SK-N-SH (cell line): ENCODE results near the gene TMEM62. TPM values are rescaled to one million over a fixed set of nuclear protein-coding genes. Genes with fewer than 3 reads are reported as not detected.
A peak's percentile ranks its signal among the peaks of the same experiment; 100 is the strongest.

ENCODE experiments used
- CTCF ChIA-PET: fragments of 300-600, 350-600 bp; formaldehyde crosslinking; extraction: SDS; loops from one replicate; lab custom pipeline; 2021; lab: Yijun Ruan, JAX
- POLR2A ChIA-PET: fragments of 350-600 bp; sonication (Branson Sonifier 250); formaldehyde crosslinking; extraction: SDS; loops from one replicate; lab custom pipeline; 2020; ENCODE audit warnings: antibody characterized with exemption, inconsistent platforms; lab: Yijun Ruan, JAX
- DNase-seq: peaks from one replicate; pipeline ENCODE4 v3.0.0; 2012
- H2AFZ ChIP-seq: fragments of 200-600 bp; sonication (generic); 2 replicates; pipeline ENCODE4 v1.8.1; 2016; ENCODE audit warnings: antibody characterized with exemption, mild to moderate bottlenecking, low read depth
- H3F3A ChIP-seq: fragments of 200-600 bp; sonication (generic); replicated peaks from 2 replicates; pipeline ENCODE3; 2016; ENCODE audit warnings: antibody characterized with exemption, mild to moderate bottlenecking; ENCODE audit not compliant: insufficient read depth
- H3K27ac ChIP-seq, 2 experiments: fragments of 200-500 bp in 1 of 2; fragments of 200-600 bp in 1 of 2; sonication (Bioruptor generic) in 1 of 2; sonication (generic), shearing (Covaris generic) in 1 of 2; 2 replicates each; pipeline versions ENCODE4 v1.5.1 to v1.6.1; 2014 to 2016; ENCODE audit warnings: low read depth in 2 of 2, inconsistent platforms in 1 of 2, low read length in 1 of 2, mild to moderate bottlenecking in 1 of 2, mixed read lengths in 1 of 2
- H3K27me3 ChIP-seq: fragments of 200-600 bp; sonication (generic), shearing (Covaris generic); 2 replicates; pipeline ENCODE4 v1.6.1; 2016; ENCODE audit warnings: mixed run types; ENCODE audit not compliant: insufficient read depth
- H3K36me3 ChIP-seq, 2 experiments: fragments of 200-500 bp in 1 of 2; fragments of 200-600 bp in 1 of 2; sonication (Bioruptor generic) in 1 of 2; sonication (generic) in 1 of 2; replicated peaks in 1 of 2; 2 replicates each; pipeline versions ENCODE3 to v1.5.1; 2014 to 2016; ENCODE audit warnings: low read length in 1 of 2, mild to moderate bottlenecking in 1 of 2; ENCODE audit not compliant: insufficient read depth in 2 of 2, control insufficient read depth in 1 of 2
- H3K4me1 ChIP-seq, 2 experiments: fragments of 200-500 bp in 1 of 2; fragments of 200-600 bp in 1 of 2; sonication (Bioruptor generic) in 1 of 2; sonication (generic), shearing (Covaris generic) in 1 of 2; 2 replicates each; pipeline versions ENCODE4 v1.5.1 to v1.6.1; 2014 to 2016; ENCODE audit warnings: low read depth in 1 of 2, low read length in 1 of 2, mixed run types in 1 of 2; ENCODE audit not compliant: insufficient read depth in 2 of 2, control insufficient read depth in 1 of 2
- H3K4me2 ChIP-seq: fragments of 200-600 bp; sonication (generic), shearing (Covaris generic); 2 replicates; pipeline ENCODE4 v1.6.1; 2017; ENCODE audit warnings: mixed run types
- H3K4me3 ChIP-seq, 2 experiments: fragments of 200-500 bp in 1 of 2; fragments of 200-600 bp in 1 of 2; sonication (Bioruptor generic) in 1 of 2; sonication (generic), shearing (Covaris generic) in 1 of 2; 2 replicates each; pipeline versions ENCODE4 v1.5.1 to v1.8.1; 2014 to 2016; ENCODE audit warnings: low read depth in 2 of 2, inconsistent platforms in 1 of 2, low read length in 1 of 2, mild to moderate bottlenecking in 1 of 2, mixed read lengths in 1 of 2, moderate library complexity in 1 of 2
- H3K79me2 ChIP-seq: fragments of 200-600 bp; sonication (generic); 2 replicates; pipeline ENCODE4 v1.8.1; 2017; ENCODE audit warnings: mild to moderate bottlenecking; ENCODE audit not compliant: insufficient read depth
- H3K9ac ChIP-seq: fragments of 200-600 bp; sonication (generic); 2 replicates; pipeline ENCODE4 v1.6.1; 2017; ENCODE audit warnings: mixed run types
- H3K9me2 ChIP-seq: fragments of 200-600 bp; sonication (generic); 2 replicates; pipeline ENCODE4 v1.6.1; 2017; ENCODE audit warnings: mixed run types
- H3K9me3 ChIP-seq: fragments of 200-600 bp; sonication (generic); 2 replicates; pipeline ENCODE4 v1.6.1; 2017; ENCODE audit warnings: mixed run types, mild to moderate bottlenecking, moderate library complexity
- H4K20me1 ChIP-seq: fragments of 200-600 bp; sonication (generic); 2 replicates; pipeline ENCODE4 v1.6.1; 2017; ENCODE audit warnings: mild to moderate bottlenecking, mixed run types; ENCODE audit not compliant: insufficient read depth
- CHD2 ChIP-seq: fragments of 150-350 bp; IDR thresholded peaks from 2 replicates; pipeline ENCODE4 v1.6.1; 2018; ENCODE audit warnings: low read length; ENCODE audit not compliant: partially characterized antibody
- ELF1 ChIP-seq: IDR thresholded peaks from 2 replicates; pipeline ENCODE4 v1.4.0; 2012
- EZH2phosphoT487 ChIP-seq: fragments of 200-600 bp; sonication (generic); IDR thresholded peaks from 2 replicates; pipeline ENCODE4 v1.6.1; 2017; ENCODE audit warnings: low read depth, mixed run types, mild to moderate bottlenecking, antibody characterized with exemption, moderate library complexity, borderline replicate concordance
- FOSL2 ChIP-seq: IDR thresholded peaks from 2 replicates; pipeline ENCODE4 v1.4.0; 2012; ENCODE audit warnings: low read depth, mild to moderate bottlenecking, moderate library complexity, borderline replicate concordance
- FOXJ3 ChIP-seq: sonication (generic); formaldehyde crosslinking; IDR thresholded peaks from 2 replicates; pipeline ENCODE4 v1.5.1; 2020; ENCODE audit warnings: mild to moderate bottlenecking, missing genetic modification reagents
- FOXM1 ChIP-seq: IDR thresholded peaks from 2 replicates; pipeline ENCODE4 v1.4.0; 2012; ENCODE audit warnings: low read depth, mild to moderate bottlenecking
- GABPA ChIP-seq: IDR thresholded peaks from 2 replicates; pipeline ENCODE4 v1.4.0; 2012; ENCODE audit warnings: low read depth, mild to moderate bottlenecking
- JUND ChIP-seq: IDR thresholded peaks from 2 replicates; pipeline ENCODE4 v1.4.0; 2012
- MEF2A ChIP-seq: IDR thresholded peaks from 2 replicates; pipeline ENCODE4 v1.4.0; 2012; ENCODE audit warnings: low read depth, borderline replicate concordance
- MXI1 ChIP-seq: IDR thresholded peaks from 2 replicates; pipeline ENCODE4 v1.6.1; 2012; ENCODE audit warnings: mild to moderate bottlenecking, low read depth, low read length, improper control_type of control experiment
- NFIC ChIP-seq: IDR thresholded peaks from 2 replicates; pipeline ENCODE4 v1.4.0; 2012; ENCODE audit warnings: borderline replicate concordance
- NRF1 ChIP-seq: IDR thresholded peaks from 2 replicates; pipeline ENCODE4 v1.6.1; 2012; ENCODE audit warnings: low read depth, mild to moderate bottlenecking, low read length
- POLR2AphosphoS5 ChIP-seq: IDR thresholded peaks from 2 replicates; pipeline ENCODE4 v1.6.1; 2012; ENCODE audit warnings: low read depth, low read length
- RCOR1 ChIP-seq: fragments of 150-350 bp; IDR thresholded peaks from 2 replicates; pipeline ENCODE4 v1.6.1; 2017; ENCODE audit warnings: antibody characterized with exemption, low read length
- RFX5 ChIP-seq: IDR thresholded peaks from 2 replicates; pipeline ENCODE4 v1.6.1; 2012; ENCODE audit warnings: mild to moderate bottlenecking, improper control_type of control experiment, low read length
- RXRA ChIP-seq: IDR thresholded peaks from 2 replicates; pipeline ENCODE4 v1.4.0; 2012; ENCODE audit warnings: low read depth, mild to moderate bottlenecking, borderline replicate concordance
- SIN3A ChIP-seq: IDR thresholded peaks from 2 replicates; pipeline ENCODE4 v1.6.1; 2012; ENCODE audit warnings: low read depth, mild to moderate bottlenecking, low read length, moderate library complexity, borderline replicate concordance
- SMC3 ChIP-seq: IDR thresholded peaks from 2 replicates; pipeline ENCODE4 v1.6.1; 2012; ENCODE audit warnings: low read depth, low read length, improper control_type of control experiment
- TCF12 ChIP-seq: IDR thresholded peaks from 2 replicates; pipeline ENCODE4 v1.4.0; 2012
- YY1 ChIP-seq: IDR thresholded peaks from 2 replicates; pipeline ENCODE4 v1.4.0; 2012; ENCODE audit warnings: low read depth, mild to moderate bottlenecking
- WGBS: methylation state at CpG from one replicate; pipeline ENCODE4 v1.1.6; 2017; ENCODE audit warnings: low lambda C conversion rate; 5-methylcytosine and 5-hydroxymethylcytosine counted together
- polyA plus RNA-seq, 3 experiments: library from polyadenylated mRNA; depleted of rRNA; stranded (reverse); fragments of >200 nt; gene quantifications; 2 replicates each; pipeline ENCODE4 v1.2.3, GENCODE V29; 2012
- TF ChIP-seq, protein P1 (sequence below): IDR thresholded peaks from 2 replicates; pipeline ENCODE4 v1.4.0; 2012; ENCODE audit warnings: low read depth, borderline replicate concordance
- TF ChIP-seq, protein P2 (sequence below): IDR thresholded peaks from 2 replicates; pipeline ENCODE4; 2012
- TF ChIP-seq, protein P3 (sequence below): fragments of 150-350 bp; IDR thresholded peaks from 2 replicates; pipeline ENCODE4 v1.6.1; 2017; ENCODE audit warnings: antibody characterized with exemption, low read length, low read depth, borderline replicate concordance
- TF ChIP-seq, protein P4 (sequence below): IDR thresholded peaks from 2 replicates; pipeline ENCODE4 v1.4.0; 2012; ENCODE audit warnings: low read depth, borderline replicate concordance
- TF ChIP-seq, protein P5 (sequence below): fragments of 150-350 bp; IDR thresholded peaks from 2 replicates; pipeline ENCODE4 v1.6.1; 2016; ENCODE audit warnings: mild to moderate bottlenecking, low read depth, low read length
- TF ChIP-seq, protein P6 (sequence below): IDR thresholded peaks from 2 replicates; pipeline ENCODE4 v1.4.0; 2012; ENCODE audit warnings: low read depth

TMEM62 gene
- polyA plus RNA-seq, 1 of the 3 experiments (the other 2 are of a cell fraction) = 3.3 TPM

DNA sequence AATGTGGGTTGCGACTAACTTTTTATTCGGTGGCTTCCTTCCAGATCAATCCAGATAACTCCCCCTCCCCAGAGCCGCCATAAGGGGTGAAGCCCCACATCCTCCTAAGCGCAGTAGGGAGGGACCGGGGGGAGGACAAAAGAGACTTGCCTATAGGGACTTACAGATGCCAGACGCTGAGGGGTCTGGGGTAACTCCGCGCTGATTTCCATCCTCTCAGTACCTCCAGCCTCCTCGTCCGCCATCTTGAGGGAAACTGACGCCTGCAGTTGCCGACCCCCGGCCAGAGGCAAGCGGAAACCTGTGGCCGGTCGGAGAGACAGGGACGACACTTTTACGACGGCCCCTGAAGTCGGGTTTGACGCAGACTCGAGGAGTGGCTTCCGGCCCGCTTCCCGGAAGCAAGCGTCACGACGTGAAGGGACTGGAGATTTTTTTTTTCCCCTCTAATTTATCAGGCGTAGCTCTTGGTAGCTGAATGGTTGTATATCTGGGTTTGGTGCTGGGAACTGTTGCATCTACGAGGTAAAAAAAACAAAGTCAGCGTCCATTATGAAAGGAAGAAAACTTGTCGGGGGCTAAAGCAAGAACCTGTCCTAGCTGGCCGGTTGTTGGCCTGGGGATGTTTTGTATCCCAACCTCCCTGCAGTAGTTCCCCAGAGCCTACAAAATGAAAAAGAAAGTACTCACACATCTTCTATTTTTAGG, 27.5 kb upstream of the TMEM62 start, which contains the start of gene UBR1:
UBR1 (minus strand) TSS at position 261 of the 708 bp plus-strand sequence; CDS start at position 245, 16 bp downstream.
- 1% methylated on average over 32 of the region's 33 CpGs for WGBS
- no peaks in the 10 kb centered on the region for H3K9me2 ChIP-seq
- H3K36me3 ChIP-seq = peaks cover 0 to 3% of the 10 kb centered on the region in 2 experiments
- peak; percentile 87 for DNase-seq
- peak within 1 kb of the TSS; percentile 95 for H2AFZ ChIP-seq
- no peaks in the 10 kb centered on the region for H4K20me1 ChIP-seq
- peak within 1 kb of the TSS; percentile 79 for H3K9ac ChIP-seq
- no peaks in the 10 kb centered on the region for H3F3A ChIP-seq
- H3K4me1 ChIP-seq = peaks cover 0 to 4% of the 10 kb centered on the region in 2 experiments; a peak in 2 of 4 replicates
- CTCF ChIA-PET = no interaction called here
- H3K79me2 ChIP-seq = peaks cover 49% of the 10 kb centered on the region
- peak within 1 kb of the TSS; percentile 81 for H3K4me2 ChIP-seq
- H3K27ac ChIP-seq = peak within 1 kb of the TSS; percentile 76 to 80
- H3K4me3 ChIP-seq = peak within 1 kb of the TSS; percentile 73
- POLR2A ChIA-PET = interaction anchor here (0.7 kb wide), 1 partner anchor 59 kb away, joined by 3 read pairs; no protein-coding TSS in a partner anchor
- no peaks in the 10 kb centered on the region for H3K9me3 ChIP-seq
- no peaks in the 10 kb centered on the region for H3K27me3 ChIP-seq
- TF ChIP-seq FOXM1 (no peak), RXRA (no peak), JUND (no peak), ELF1 (peak; percentile 92), TCF12 (peak; percentile 12; the same call in 1 of the 2 replicates), NRF1 (peak; percentile 38; the same call in 1 of the 2 replicates), MXI1 (peak; percentile 92), FOXJ3 (no peak), YY1 (peak; percentile 91), MEF2A (no peak), RCOR1 (no peak), RFX5 (no peak; the same call in none of the 2 replicates), SMC3 (0 out of 2 replicates have a peak, but pooled peaks have one; percentile 2), POLR2AphosphoS5 (peak; percentile 89), FOSL2 (no peak), SIN3A (peak; percentile 88), NFIC (no peak; the same call in 1 of the 2 replicates), GABPA (peak; percentile 83), CHD2 (peak; percentile 41), EZH2phosphoT487 (no peak)
- TF ChIP-seq, protein P1, sequence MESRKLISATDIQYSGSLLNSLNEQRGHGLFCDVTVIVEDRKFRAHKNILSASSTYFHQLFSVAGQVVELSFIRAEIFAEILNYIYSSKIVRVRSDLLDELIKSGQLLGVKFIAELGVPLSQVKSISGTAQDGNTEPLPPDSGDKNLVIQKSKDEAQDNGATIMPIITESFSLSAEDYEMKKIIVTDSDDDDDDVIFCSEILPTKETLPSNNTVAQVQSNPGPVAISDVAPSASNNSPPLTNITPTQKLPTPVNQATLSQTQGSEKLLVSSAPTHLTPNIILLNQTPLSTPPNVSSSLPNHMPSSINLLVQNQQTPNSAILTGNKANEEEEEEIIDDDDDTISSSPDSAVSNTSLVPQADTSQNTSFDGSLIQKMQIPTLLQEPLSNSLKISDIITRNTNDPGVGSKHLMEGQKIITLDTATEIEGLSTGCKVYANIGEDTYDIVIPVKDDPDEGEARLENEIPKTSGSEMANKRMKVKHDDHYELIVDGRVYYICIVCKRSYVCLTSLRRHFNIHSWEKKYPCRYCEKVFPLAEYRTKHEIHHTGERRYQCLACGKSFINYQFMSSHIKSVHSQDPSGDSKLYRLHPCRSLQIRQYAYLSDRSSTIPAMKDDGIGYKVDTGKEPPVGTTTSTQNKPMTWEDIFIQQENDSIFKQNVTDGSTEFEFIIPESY = no peak
- TF ChIP-seq, protein P2, sequence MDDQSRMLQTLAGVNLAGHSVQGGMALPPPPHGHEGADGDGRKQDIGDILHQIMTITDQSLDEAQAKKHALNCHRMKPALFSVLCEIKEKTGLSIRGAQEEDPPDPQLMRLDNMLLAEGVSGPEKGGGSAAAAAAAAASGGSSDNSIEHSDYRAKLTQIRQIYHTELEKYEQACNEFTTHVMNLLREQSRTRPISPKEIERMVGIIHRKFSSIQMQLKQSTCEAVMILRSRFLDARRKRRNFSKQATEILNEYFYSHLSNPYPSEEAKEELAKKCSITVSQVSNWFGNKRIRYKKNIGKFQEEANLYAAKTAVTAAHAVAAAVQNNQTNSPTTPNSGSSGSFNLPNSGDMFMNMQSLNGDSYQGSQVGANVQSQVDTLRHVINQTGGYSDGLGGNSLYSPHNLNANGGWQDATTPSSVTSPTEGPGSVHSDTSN = no peak
- TF ChIP-seq, protein P3, sequence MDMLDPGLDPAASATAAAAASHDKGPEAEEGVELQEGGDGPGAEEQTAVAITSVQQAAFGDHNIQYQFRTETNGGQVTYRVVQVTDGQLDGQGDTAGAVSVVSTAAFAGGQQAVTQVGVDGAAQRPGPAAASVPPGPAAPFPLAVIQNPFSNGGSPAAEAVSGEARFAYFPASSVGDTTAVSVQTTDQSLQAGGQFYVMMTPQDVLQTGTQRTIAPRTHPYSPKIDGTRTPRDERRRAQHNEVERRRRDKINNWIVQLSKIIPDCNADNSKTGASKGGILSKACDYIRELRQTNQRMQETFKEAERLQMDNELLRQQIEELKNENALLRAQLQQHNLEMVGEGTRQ = no peak
- TF ChIP-seq, protein P4, sequence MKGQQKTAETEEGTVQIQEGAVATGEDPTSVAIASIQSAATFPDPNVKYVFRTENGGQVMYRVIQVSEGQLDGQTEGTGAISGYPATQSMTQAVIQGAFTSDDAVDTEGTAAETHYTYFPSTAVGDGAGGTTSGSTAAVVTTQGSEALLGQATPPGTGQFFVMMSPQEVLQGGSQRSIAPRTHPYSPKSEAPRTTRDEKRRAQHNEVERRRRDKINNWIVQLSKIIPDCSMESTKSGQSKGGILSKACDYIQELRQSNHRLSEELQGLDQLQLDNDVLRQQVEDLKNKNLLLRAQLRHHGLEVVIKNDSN = no peak
- TF ChIP-seq, protein P5, sequence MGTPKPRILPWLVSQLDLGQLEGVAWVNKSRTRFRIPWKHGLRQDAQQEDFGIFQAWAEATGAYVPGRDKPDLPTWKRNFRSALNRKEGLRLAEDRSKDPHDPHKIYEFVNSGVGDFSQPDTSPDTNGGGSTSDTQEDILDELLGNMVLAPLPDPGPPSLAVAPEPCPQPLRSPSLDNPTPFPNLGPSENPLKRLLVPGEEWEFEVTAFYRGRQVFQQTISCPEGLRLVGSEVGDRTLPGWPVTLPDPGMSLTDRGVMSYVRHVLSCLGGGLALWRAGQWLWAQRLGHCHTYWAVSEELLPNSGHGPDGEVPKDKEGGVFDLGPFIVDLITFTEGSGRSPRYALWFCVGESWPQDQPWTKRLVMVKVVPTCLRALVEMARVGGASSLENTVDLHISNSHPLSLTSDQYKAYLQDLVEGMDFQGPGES = peak; percentile 55; the same call in 1 of the 2 replicates
- TF ChIP-seq, protein P6, sequence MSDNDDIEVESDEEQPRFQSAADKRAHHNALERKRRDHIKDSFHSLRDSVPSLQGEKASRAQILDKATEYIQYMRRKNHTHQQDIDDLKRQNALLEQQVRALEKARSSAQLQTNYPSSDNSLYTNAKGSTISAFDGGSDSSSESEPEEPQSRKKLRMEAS = peak; percentile 25; the same call in 1 of the 2 replicates
